K562 (cell line): ENCODE results near the gene ARL4C. TPM values are rescaled to one million over a fixed set of nuclear protein-coding genes. Genes with fewer than 3 reads are reported as not detected.

Experiments used
- ATAC-seq: fragments of 200-7000 bp; cut with Tn5 transposase; 3 replicates; pipeline ENCODE4 v1.9.1; 2020; ENCODE audit warnings: moderate library complexity
- BruUV-seq: library from RNA; stranded (reverse); fragments of 400-500 nt; replicated peaks from 2 replicates; lab custom pipeline; 2021; lab: Mats Ljungman, UMichigan
- CTCF ChIA-PET: fragments of 300-600 bp; formaldehyde crosslinking; extraction: SDS; loops from one replicate; lab custom pipeline; 2021; ENCODE audit warnings: low intra/inter-chr PET ratio; lab: Yijun Ruan, JAX
- POLR2A ChIA-PET: fragments of 300-600, 350-650 bp; sonication (Branson Sonifier 250); formaldehyde crosslinking; extraction: SDS; loops from one replicate; lab custom pipeline; 2021; ENCODE audit warnings: antibody characterized with exemption, inconsistent platforms; lab: Yijun Ruan, JAX
- DNase-seq, 4 experiments: peaks; one replicate each; pipeline versions ENCODE4 v3.0.0 to v3.0.0-alpha.2; 2011 to 2018; ENCODE audit warnings: low spot score in 3 of 4, mixed read lengths in 3 of 4; ENCODE audit errors: extremely low read depth in 1 of 4
- FAIRE-seq: peaks from 2 replicates; lab custom pipeline; 2011; peaks lifted over from hg19 to GRCh38; lab: Jason Lieb, UNC
- H2AFZ ChIP-seq: 2 replicates; pipeline ENCODE4 v1.6.0; 2011; ENCODE audit warnings: low read depth, low read length, control low read depth, inconsistent platforms
- H3K27ac ChIP-seq: fragments of 200-600 bp; 3 replicates; pipeline ENCODE4 v1.8.0; 2011; ENCODE audit warnings: low read depth, mild to moderate bottlenecking, control low read depth, inconsistent platforms, low read length, moderate library complexity, mixed read lengths; ENCODE audit errors: extremely low read depth
- H3K27me3 ChIP-seq, 2 experiments: fragments of 300-600 bp in 1 of 2; 2 replicates in 1 of 2; 3 replicates in 1 of 2; pipeline versions ENCODE4 v1.6.0 to v1.8.0; 2011; ENCODE audit warnings: inconsistent platforms in 2 of 2, low read length in 2 of 2, mild to moderate bottlenecking in 1 of 2, mixed read lengths in 1 of 2, moderate library complexity in 1 of 2; ENCODE audit not compliant: control insufficient read depth in 2 of 2, insufficient read depth in 2 of 2
- H3K36me3 ChIP-seq: fragments of 300-600 bp; 3 replicates; pipeline ENCODE4 v1.8.0; 2011; ENCODE audit warnings: mild to moderate bottlenecking, low read length, inconsistent platforms; ENCODE audit not compliant: control insufficient read depth, insufficient read depth
- H3K4me1 ChIP-seq, 2 experiments: fragments of 200-600 bp in 1 of 2; replicated peaks in 1 of 2; 2 replicates in 1 of 2; 3 replicates in 1 of 2; pipeline versions ENCODE4 v1.5.1 to v1.8.0; 2011; ENCODE audit warnings: inconsistent platforms in 2 of 2, low read length in 2 of 2, mild to moderate bottlenecking in 1 of 2, mixed read lengths in 1 of 2, moderate library complexity in 1 of 2; ENCODE audit not compliant: control insufficient read depth in 2 of 2, insufficient read depth in 2 of 2
- H3K4me2 ChIP-seq: 2 replicates; pipeline ENCODE4 v1.6.1; 2011; ENCODE audit warnings: low read length, control low read depth, inconsistent platforms, mixed read lengths; ENCODE audit not compliant: insufficient read depth
- H3K4me3 ChIP-seq: fragments of 200-600 bp; sonication (generic), shearing (Covaris generic); 2 replicates; pipeline ENCODE4 v1.5.1; 2016; ENCODE audit warnings: control low read depth, inconsistent platforms
- H3K79me2 ChIP-seq: fragments of 200-600 bp; 3 replicates; pipeline ENCODE4 v1.8.0; 2011; ENCODE audit warnings: low read length, inconsistent platforms; ENCODE audit not compliant: control insufficient read depth, insufficient read depth
- H3K9ac ChIP-seq, 2 experiments: 2 replicates each; pipeline versions ENCODE4 v1.6.0 to v1.6.1; 2011; ENCODE audit warnings: low read depth in 2 of 2, low read length in 2 of 2, control low read depth in 1 of 2, inconsistent platforms in 1 of 2, mild to moderate bottlenecking in 1 of 2, mixed read lengths in 1 of 2; ENCODE audit not compliant: insufficient read depth in 1 of 2
- H3K9me1 ChIP-seq: one replicate; pipeline ENCODE4 v1.6.0; 2011; ENCODE audit warnings: inconsistent platforms, mild to moderate bottlenecking, low read length, moderate library complexity; ENCODE audit not compliant: control insufficient read depth, insufficient read depth
- H3K9me3 ChIP-seq: replicated peaks from 2 replicates; pipeline ENCODE4 v1.5.1; 2011; ENCODE audit warnings: low read depth, low read length, inconsistent platforms; ENCODE audit not compliant: control insufficient read depth, insufficient read depth
- H4K20me1 ChIP-seq: replicated peaks from 2 replicates; pipeline ENCODE4 v1.6.1; 2011; ENCODE audit warnings: low read length, inconsistent platforms, mixed read lengths; ENCODE audit not compliant: control insufficient read depth, insufficient read depth
- BRD9 ChIP-seq: fragments of 450-650 bp; IDR thresholded peaks from 2 replicates; pipeline ENCODE4 v1.6.1; 2018; ENCODE audit warnings: low read depth; ENCODE audit not compliant: partially characterized antibody
- HDGF ChIP-seq: fragments of 450-650 bp; IDR thresholded peaks from 2 replicates; pipeline ENCODE4 v1.6.1; 2016
- HIVEP1 ChIP-seq: fragments of 250-450 bp; sonication (Bioruptor Pico); IDR thresholded peaks from 2 replicates; pipeline ENCODE4 v1.4.0; 2020; ENCODE audit warnings: mild to moderate bottlenecking
- TAL1 ChIP-seq: fragments of 450-650 bp; IDR thresholded peaks from 2 replicates; pipeline ENCODE4 v1.6.1; 2016; ENCODE audit warnings: mild to moderate bottlenecking
- ZNF12 ChIP-seq: sonication (generic); formaldehyde crosslinking; IDR thresholded peaks from 2 replicates; pipeline ENCODE4 v1.4.0; 2020; ENCODE audit warnings: mild to moderate bottlenecking, missing genetic modification reagents
- WGBS: fragments of 100-300 bp; shearing (Covaris generic); methylation state at CpG from one replicate; pipeline ENCODE4 v1.1.6; 2016; ENCODE audit warnings: low coverage, mixed read lengths; ENCODE audit not compliant: insufficient coverage; ENCODE audit errors: missing lambda C conversion rate; 5-methylcytosine and 5-hydroxymethylcytosine counted together
- in situ Hi-C: fragments of 300-500 bp; cut with MboI; formaldehyde crosslinking; loops from 4 replicates; pipeline ENCODE4 v1.15.0; 2018; ENCODE audit warnings: inconsistent platforms, mixed read lengths
- intact Hi-C: fragments of 100-400 bp; cut with micrococcal nuclease; formaldehyde crosslinking; loops from 2 replicates; pipeline ENCODE4 v1.14.2; 2022
- polyA plus RNA-seq, 8 experiments: library from polyadenylated mRNA; depleted of rRNA in 4 of 8; stranded (reverse) in 5 of 8; unstranded in 3 of 8; fragments of >200 nt; fragmentation: Nextera tagmentation in 2 of 8; fragmentation: Illumina TruSeq in 1 of 8; extraction: Ambion mirVana in 2 of 8; extraction: Trizol in 1 of 8; gene quantifications; 2 replicates each; pipeline versions ENCODE4 v1.2.1 to v1.2.3, GENCODE V29; 2011 to 2014; ENCODE audit warnings: inconsistent platforms in 1 of 8, missing spikeins in 1 of 8
- total RNA-seq, 7 experiments: library from RNA; depleted of rRNA in 6 of 7; stranded (reverse); fragments of >200 nt in 6 of 7; fragmentation: Illumina TruSeq in 2 of 7; extraction: Trizol in 2 of 7; gene quantifications; 2 replicates each; pipeline versions ENCODE4 v1.2.1 to v1.2.3, GENCODE V29; 2011 to 2021; ENCODE audit warnings: low replicate concordance in 1 of 7
- TF ChIP-seq, protein P1 (sequence below): fragments of 450-650 bp; formaldehyde crosslinking; IDR thresholded peaks from 2 replicates; pipeline ENCODE4 v1.4.0; 2020; ENCODE audit warnings: mild to moderate bottlenecking, moderate library complexity
- TF ChIP-seq, protein P2 (sequence below): sonication (generic); formaldehyde crosslinking; IDR thresholded peaks from 2 replicates; pipeline ENCODE4 v1.8.0; 2022; ENCODE audit warnings: mild to moderate bottlenecking, missing genetic modification reagents
- TF ChIP-seq, protein P3 (sequence below): fragments of 250-450 bp; sonication (Bioruptor Pico); IDR thresholded peaks from 2 replicates; pipeline ENCODE4 v1.8.0; 2021; ENCODE audit warnings: moderate library complexity, mild to moderate bottlenecking, inconsistent platforms

The ARL4C gene
- total and polyA plus RNA-seq, 9 of the 15 experiments (the other 6 are each of a cell fraction or from before 2014, with no cell fraction given): 0.03 to 0.11 (median 0.04) TPM; not detected in 5

- H3K36me3 ChIP-seq: no peaks in the 10 kb centered on the region
- intact Hi-C loops: no loop called here
- no peaks in the 10 kb centered on the region for H3K9me1 ChIP-seq
- CTCF ChIA-PET: no interaction called here
- no peak overlapping the region for H3K9ac ChIP-seq
- peaks cover 0 to 3% of the 10 kb centered on the region in 2 experiments; a peak in 2 of 5 replicates for H3K27me3 ChIP-seq
- H2AFZ ChIP-seq: no peak overlapping the region
- no peak overlapping the region for H3K4me2 ChIP-seq
- no peak overlapping the region for H3K4me3 ChIP-seq
- in situ Hi-C loops: no loop called here
- no peaks in the 10 kb centered on the region for H3K79me2 ChIP-seq
- BruUV-seq: no TSS peak
- no peak for FAIRE-seq
- no peak for DNase-seq
- POLR2A ChIA-PET: no interaction called here
- no peaks in the 10 kb centered on the region for H3K4me1 ChIP-seq
- H4K20me1 ChIP-seq: no peaks in the 10 kb centered on the region
- H3K27ac ChIP-seq: no peak overlapping the region
- WGBS: 0% methylated on average over 4 of the region's 4 CpGs
- TF ChIP-seq ZNF12 (0 out of 2 replicates have a peak, but pooled peaks have one; percentile 58), HIVEP1 (no peak)
- no peaks in the 10 kb centered on the region for H3K9me3 ChIP-seq
- ATAC-seq: no peak
Measured at GRCh38 chr2:234467289-234467688, 29.6 kb downstream of the ARL4C start.

GRCh38 chr2:234464291-234464645 lies 32.6 kb downstream of the ARL4C start:
- H3K27ac ChIP-seq: no peak overlapping the region
- WGBS: 1% methylated on average over 9 of the region's 9 CpGs
- intact Hi-C loops (no loop called here), in situ Hi-C loops (no loop called here)
- H3K9ac ChIP-seq: no peak overlapping the region
- no peak overlapping the region for H2AFZ ChIP-seq
- H3K4me2 ChIP-seq: no peak overlapping the region
- no peaks in the 10 kb centered on the region for H4K20me1 ChIP-seq
- H3K9me1 ChIP-seq: no peaks in the 10 kb centered on the region
- no peaks in the 10 kb centered on the region for H3K4me1 ChIP-seq
- CTCF ChIA-PET: no interaction called here
- peaks cover 0 to 12% of the 10 kb centered on the region in 2 experiments; a peak in 2 of 5 replicates for H3K27me3 ChIP-seq
- TF ChIP-seq, protein P1, sequence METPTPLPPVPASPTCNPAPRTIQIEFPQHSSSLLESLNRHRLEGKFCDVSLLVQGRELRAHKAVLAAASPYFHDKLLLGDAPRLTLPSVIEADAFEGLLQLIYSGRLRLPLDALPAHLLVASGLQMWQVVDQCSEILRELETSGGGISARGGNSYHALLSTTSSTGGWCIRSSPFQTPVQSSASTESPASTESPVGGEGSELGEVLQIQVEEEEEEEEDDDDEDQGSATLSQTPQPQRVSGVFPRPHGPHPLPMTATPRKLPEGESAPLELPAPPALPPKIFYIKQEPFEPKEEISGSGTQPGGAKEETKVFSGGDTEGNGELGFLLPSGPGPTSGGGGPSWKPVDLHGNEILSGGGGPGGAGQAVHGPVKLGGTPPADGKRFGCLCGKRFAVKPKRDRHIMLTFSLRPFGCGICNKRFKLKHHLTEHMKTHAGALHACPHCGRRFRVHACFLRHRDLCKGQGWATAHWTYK: no peak
- TF ChIP-seq HDGF: no peak
- TF ChIP-seq TAL1: no peak
- TF ChIP-seq, protein P2, sequence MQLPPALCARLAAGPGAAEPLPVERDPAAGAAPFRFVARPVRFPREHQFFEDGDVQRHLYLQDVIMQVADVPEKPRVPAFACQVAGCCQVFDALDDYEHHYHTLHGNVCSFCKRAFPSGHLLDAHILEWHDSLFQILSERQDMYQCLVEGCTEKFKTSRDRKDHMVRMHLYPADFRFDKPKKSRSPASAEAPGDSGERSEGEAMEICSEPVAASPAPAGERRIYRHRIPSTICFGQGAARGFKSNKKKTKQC: no peak
- no peak for TF ChIP-seq BRD9
- TF ChIP-seq, protein P3, sequence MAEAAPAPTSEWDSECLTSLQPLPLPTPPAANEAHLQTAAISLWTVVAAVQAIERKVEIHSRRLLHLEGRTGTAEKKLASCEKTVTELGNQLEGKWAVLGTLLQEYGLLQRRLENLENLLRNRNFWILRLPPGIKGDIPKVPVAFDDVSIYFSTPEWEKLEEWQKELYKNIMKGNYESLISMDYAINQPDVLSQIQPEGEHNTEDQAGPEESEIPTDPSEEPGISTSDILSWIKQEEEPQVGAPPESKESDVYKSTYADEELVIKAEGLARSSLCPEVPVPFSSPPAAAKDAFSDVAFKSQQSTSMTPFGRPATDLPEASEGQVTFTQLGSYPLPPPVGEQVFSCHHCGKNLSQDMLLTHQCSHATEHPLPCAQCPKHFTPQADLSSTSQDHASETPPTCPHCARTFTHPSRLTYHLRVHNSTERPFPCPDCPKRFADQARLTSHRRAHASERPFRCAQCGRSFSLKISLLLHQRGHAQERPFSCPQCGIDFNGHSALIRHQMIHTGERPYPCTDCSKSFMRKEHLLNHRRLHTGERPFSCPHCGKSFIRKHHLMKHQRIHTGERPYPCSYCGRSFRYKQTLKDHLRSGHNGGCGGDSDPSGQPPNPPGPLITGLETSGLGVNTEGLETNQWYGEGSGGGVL (CRISPR knock-in tag): no peak
- no peaks in the 10 kb centered on the region for H3K79me2 ChIP-seq
- FAIRE-seq (peak; percentile 6), ATAC-seq (no peak), DNase-seq (no peak)
- H3K9me3 ChIP-seq: no peaks in the 10 kb centered on the region
- no TSS peak for BruUV-seq
- no peaks in the 10 kb centered on the region for H3K36me3 ChIP-seq
- POLR2A ChIA-PET: interaction anchor here (0.5 to 0.9 kb wide), 2 partner anchors 9 to 235 kb away, joined by 3 to 4 read pairs; no protein-coding TSS in a partner anchor
- H3K4me3 ChIP-seq: no peak overlapping the region
